HG02981 (cell line): ENCODE results near the gene ATXN7.

Experiments used
- ATAC-seq: cut with Tn5 transposase; IDR thresholded peaks from one replicate; pipeline ENCODE4 v1.9.1; 2021; ENCODE audit warnings: mild to moderate bottlenecking, moderate library complexity; ENCODE audit not compliant: unreplicated experiment

Gene ATXN7

DNA sequence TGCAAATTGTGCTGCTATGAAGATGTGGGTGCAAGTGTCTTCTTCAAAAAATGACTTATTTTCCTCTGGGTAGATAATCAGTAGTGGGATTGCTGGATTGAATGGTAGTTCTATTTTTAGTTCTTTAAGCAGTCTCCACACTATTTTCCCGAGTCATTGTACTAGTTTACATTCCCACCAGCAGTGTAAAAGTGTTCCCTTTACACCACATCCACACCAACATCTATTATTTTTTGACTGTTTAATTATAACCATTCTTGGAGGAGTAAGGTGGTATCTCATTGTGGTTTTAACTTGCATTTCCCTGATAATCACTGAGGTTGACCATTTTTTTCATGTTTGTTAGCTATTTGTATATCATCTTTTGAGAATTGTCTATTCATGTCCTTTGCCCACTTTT is 179.3 kb downstream of the ATXN7 start:
- no peak for ATAC-seq

- no peak for ATAC-seq
These were observed 182.9 kb downstream of the ATXN7 start for GRCh38 chr3:64046592-64046991.

DNA sequence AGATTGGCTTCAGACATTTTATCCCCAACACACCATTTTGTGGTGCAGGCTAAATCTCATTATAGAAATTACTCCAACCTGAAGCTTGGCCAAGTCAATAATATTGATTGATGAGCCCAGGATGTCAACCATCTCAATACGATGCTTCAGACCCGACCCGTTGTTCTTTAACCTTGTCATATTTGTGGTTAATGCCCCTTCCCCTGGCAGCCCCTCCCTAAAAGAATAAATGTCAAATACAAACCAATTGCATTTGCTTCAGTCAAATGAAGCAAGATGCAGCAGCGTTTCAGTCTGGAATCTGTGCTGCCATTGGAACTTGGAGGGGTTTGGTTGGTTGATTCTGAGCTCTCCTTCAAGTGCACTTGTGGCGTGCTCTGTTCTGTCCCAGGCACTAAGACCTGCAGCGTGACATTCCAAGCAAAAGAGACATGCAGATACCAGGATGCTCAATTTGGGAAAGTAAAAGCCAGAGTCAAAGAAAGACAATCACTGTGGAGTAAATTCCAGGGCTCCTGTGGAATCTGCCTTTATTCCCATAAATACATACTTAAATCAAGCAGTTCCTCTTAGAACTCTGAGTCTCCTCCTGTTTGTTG is 183.4 kb downstream of the ATXN7 start:
- no peak for ATAC-seq

DNA sequence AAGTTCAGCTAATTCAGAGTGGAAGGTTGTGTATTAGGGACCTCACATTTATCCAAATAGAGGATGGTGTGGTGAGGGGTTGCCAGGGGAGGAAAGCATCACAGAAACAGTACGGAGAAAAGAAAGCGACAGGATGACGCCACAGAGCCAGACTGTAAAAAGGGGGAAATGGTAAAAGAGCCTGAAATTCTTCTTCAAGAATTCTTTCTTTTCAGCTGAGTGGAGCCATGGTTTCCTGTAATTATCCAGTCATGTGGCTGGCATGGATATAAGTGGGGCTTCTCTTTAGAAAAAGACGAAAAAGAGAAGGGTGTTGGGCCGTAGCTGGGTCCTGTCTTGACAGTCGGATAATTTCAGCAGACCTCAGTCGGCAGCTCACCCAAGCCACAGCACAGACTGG is 184.1 kb downstream of the ATXN7 start:
- ATAC-seq: no peak

DNA sequence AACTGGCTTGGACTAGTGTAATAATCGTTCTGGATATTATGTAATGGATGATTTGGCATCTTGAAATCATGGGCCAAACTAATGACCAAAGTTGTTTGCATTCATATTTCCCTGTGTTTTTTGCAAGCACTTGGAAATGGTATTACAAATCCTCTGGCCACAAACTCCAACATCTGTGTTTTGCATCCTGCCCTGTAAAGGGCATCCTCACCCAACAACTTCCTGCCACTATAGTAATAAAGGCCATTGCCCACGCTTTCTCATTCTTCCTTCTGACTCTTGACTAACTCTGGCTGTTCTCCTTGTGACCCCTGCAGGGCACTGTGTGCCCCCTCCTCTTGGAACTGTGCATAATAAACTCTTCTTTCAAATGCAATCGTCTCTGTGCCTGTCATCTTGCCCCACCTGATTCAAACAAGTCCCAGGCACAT is 185.0 kb downstream of the ATXN7 start:
- no peak for ATAC-seq

- no peak for ATAC-seq
These were observed 185.5 kb downstream of the ATXN7 start for GRCh38 chr3:64049136-64049535.

DNA sequence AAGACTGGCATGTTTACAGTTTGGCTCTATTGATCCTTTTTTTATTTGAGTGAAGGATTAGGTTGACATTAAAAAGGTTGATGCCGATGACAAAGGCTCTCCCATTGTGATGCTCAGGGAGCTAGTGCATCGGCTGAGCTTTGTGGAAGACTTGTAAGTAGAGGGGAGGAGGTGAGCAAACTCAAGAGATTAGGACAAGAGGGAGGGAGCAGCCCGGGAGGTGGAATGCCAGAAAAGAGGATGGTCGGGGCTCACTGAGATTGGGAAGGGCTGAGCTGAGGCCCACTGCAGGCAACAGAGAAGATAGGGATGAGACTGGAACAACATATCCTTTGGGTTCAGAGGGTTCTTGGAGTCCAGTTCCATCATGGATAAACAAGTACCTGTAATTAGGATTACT is 186.2 kb downstream of the ATXN7 start:
- no peak for ATAC-seq
